Neural progenitor cell (in vitro differentiated cells): ENCODE results near the gene GPR151.

Experiments used
- CTCF ChIP-seq: fragments of 200-600 bp; sonication (generic); IDR thresholded peaks from 2 replicates; pipeline ENCODE4 v1.5.1; 2017; ENCODE audit warnings: antibody characterized with exemption, mild to moderate bottlenecking
- EZH2 ChIP-seq: fragments of 200-600 bp; sonication (generic); IDR thresholded peaks from 2 replicates; pipeline ENCODE4 v1.6.1; 2017; ENCODE audit warnings: antibody characterized with exemption, mild to moderate bottlenecking, moderate library complexity
- EZH2phosphoT487 ChIP-seq: fragments of 200-600 bp; sonication (generic); IDR thresholded peaks from 2 replicates; pipeline ENCODE4 v1.6.1; 2017; ENCODE audit warnings: antibody characterized with exemption

GRCh38 chr5:146562461-146562860, 46.5 kb upstream of the GPR151 start:
- TF ChIP-seq EZH2phosphoT487 (no peak), CTCF (no peak), EZH2 (no peak)
